ENCODE results near the gene CES4A. TPM values are rescaled to one million over a fixed set of nuclear protein-coding genes. Genes with fewer than 3 reads are reported as not detected.

CES4A gene
- polyA plus RNA-seq, 4 donors = 4.8 to 26.3 (median 10.5) TPM

GRCh38 chr16:67006930-67007658 is 18.7 kb downstream of the CES4A start:
- no peak for DNase-seq
- no peak for FAIRE-seq
- WGBS, 3 donors = 85 to 86% (median 85%) methylated on average over 12 of the region's 12 CpGs

GRCh38 chr16:67009158-67009557 is 20.8 kb downstream of the CES4A start:
- Histone ChIP-seq H3K36me3 (ENCODE audit: control insufficient read depth in 3 of 3, insufficient read depth in 2 of 3, low read depth in 1 of 3, low read length in 3 of 3) (peaks cover 0 to 21% (median 0%) of the 10 kb centered on the region in 3 donors), H3K27me3 (ENCODE audit: control insufficient read depth in 3 of 3, insufficient read depth in 3 of 3, low read length in 3 of 3) (peaks cover 0 to 19% (median 0%) of the 10 kb centered on the region in 3 donors), H3K4me3 (ENCODE audit: low read depth in 1 of 3, low read length in 3 of 3) (no peak overlapping the region), H3K27ac (ENCODE audit: low read depth in 1 of 3, low read length in 2 of 3) (no peak overlapping the region), H3K4me1 (ENCODE audit: control insufficient read depth in 3 of 3, insufficient read depth in 2 of 3, low read depth in 1 of 3, low read length in 2 of 3) (peaks cover 0 to 8% (median 0%) of the 10 kb centered on the region in 3 donors), H3K9me3 (ENCODE audit: control insufficient read depth in 2 of 2, insufficient read depth in 1 of 2, low read depth in 1 of 2, low read length in 1 of 2) (no peaks in the 10 kb centered on the region)
- FAIRE-seq (no peak), DNase-seq (no peak)
- 50 to 70% (median 60%) methylated on average over 1 of the region's 1 CpG for WGBS, 3 donors

More at GRCh38 chr16:67006930-67007658, 18.7 kb downstream of the CES4A start:
- Histone ChIP-seq H3K27ac (ENCODE audit: low read depth in 1 of 3, low read length in 2 of 3) (no peak overlapping the region), H3K27me3 (ENCODE audit: control insufficient read depth in 3 of 3, insufficient read depth in 3 of 3, low read length in 3 of 3) (peaks cover 0 to under 1% (median 0%) of the 10 kb centered on the region in 3 donors), H3K9me3 (ENCODE audit: control insufficient read depth in 2 of 2, insufficient read depth in 1 of 2, low read depth in 1 of 2, low read length in 1 of 2) (no peaks in the 10 kb centered on the region), H3K36me3 (ENCODE audit: control insufficient read depth in 3 of 3, insufficient read depth in 2 of 3, low read depth in 1 of 3, low read length in 3 of 3) (peaks cover 0 to 38% (median 0%) of the 10 kb centered on the region in 3 donors), H3K4me3 (ENCODE audit: low read depth in 1 of 3, low read length in 3 of 3) (no peak overlapping the region), H3K4me1 (ENCODE audit: control insufficient read depth in 3 of 3, insufficient read depth in 2 of 3, low read depth in 1 of 3, low read length in 2 of 3) (no peaks in the 10 kb centered on the region)

GRCh38 chr16:67011274-67011673 is 22.9 kb downstream of the CES4A start:
- Histone ChIP-seq H3K9me3 (ENCODE audit: control insufficient read depth in 2 of 2, insufficient read depth in 1 of 2, low read depth in 1 of 2, low read length in 1 of 2) (no peaks in the 10 kb centered on the region), H3K4me3 (ENCODE audit: low read depth in 1 of 3, low read length in 3 of 3) (no peak overlapping the region), H3K27me3 (ENCODE audit: control insufficient read depth in 3 of 3, insufficient read depth in 3 of 3, low read length in 3 of 3) (peaks cover 0 to 35% (median 2%) of the 10 kb centered on the region in 3 donors), H3K36me3 (ENCODE audit: control insufficient read depth in 3 of 3, insufficient read depth in 2 of 3, low read depth in 1 of 3, low read length in 3 of 3) (peaks cover 0 to 2% (median 0%) of the 10 kb centered on the region in 3 donors), H3K27ac (ENCODE audit: low read depth in 1 of 3, low read length in 2 of 3) (no peak overlapping the region), H3K4me1 (ENCODE audit: control insufficient read depth in 3 of 3, insufficient read depth in 2 of 3, low read depth in 1 of 3, low read length in 2 of 3) (peaks cover 0 to 14% (median 0%) of the 10 kb centered on the region in 3 donors)
- FAIRE-seq (no peak), DNase-seq (no peak)
- WGBS, 3 donors = 87 to 98% (median 91%) methylated on average over 2 of the region's 2 CpGs

GRCh38 chr16:67013233-67013822 is 24.9 kb downstream of the CES4A start:
- H3K36me3 ChIP-seq (ENCODE audit: control insufficient read depth in 3 of 3, insufficient read depth in 2 of 3, low read depth in 1 of 3, low read length in 3 of 3) = no peaks in the 10 kb centered on the region
- H3K27ac ChIP-seq (ENCODE audit: low read depth in 1 of 3, low read length in 2 of 3) = no peak overlapping the region
- H3K4me1 ChIP-seq (ENCODE audit: control insufficient read depth in 3 of 3, insufficient read depth in 2 of 3, low read depth in 1 of 3, low read length in 2 of 3) = peaks cover 0 to 14% (median 0%) of the 10 kb centered on the region in 3 donors
- peak overlapping the region in 2 of 3 donors; percentile 33 to 53 for H3K4me3 ChIP-seq (ENCODE audit: low read depth in 1 of 3, low read length in 3 of 3)
- DNase-seq (peak in 1 of 2 donors; percentile 16), FAIRE-seq (no peak)
- WGBS, 3 donors = 10 to 11% (median 11%) methylated on average over 14 to 21 of the region's 21 CpGs
- H3K9me3 ChIP-seq (ENCODE audit: control insufficient read depth in 2 of 2, insufficient read depth in 1 of 2, low read depth in 1 of 2, low read length in 1 of 2) = no peaks in the 10 kb centered on the region
- peaks cover 0 to 35% (median 2%) of the 10 kb centered on the region in 3 donors for H3K27me3 ChIP-seq (ENCODE audit: control insufficient read depth in 3 of 3, insufficient read depth in 3 of 3, low read length in 3 of 3)

- Histone ChIP-seq H3K36me3 (ENCODE audit: control insufficient read depth in 3 of 3, insufficient read depth in 2 of 3, low read depth in 1 of 3, low read length in 3 of 3) (no peaks in the 10 kb centered on the region), H3K27me3 (ENCODE audit: control insufficient read depth in 3 of 3, insufficient read depth in 3 of 3, low read length in 3 of 3) (peaks cover 0 to 35% (median 2%) of the 10 kb centered on the region in 3 donors), H3K4me1 (ENCODE audit: control insufficient read depth in 3 of 3, insufficient read depth in 2 of 3, low read depth in 1 of 3, low read length in 2 of 3) (peaks cover 0 to 14% (median 0%) of the 10 kb centered on the region in 3 donors), H3K4me3 (ENCODE audit: low read depth in 1 of 3, low read length in 3 of 3) (peak overlapping the region in 2 of 3 donors; percentile 43 to 53), H3K9me3 (ENCODE audit: control insufficient read depth in 2 of 2, insufficient read depth in 1 of 2, low read depth in 1 of 2, low read length in 1 of 2) (no peaks in the 10 kb centered on the region), H3K27ac (ENCODE audit: low read depth in 1 of 3, low read length in 2 of 3) (peak overlapping the region in 1 of 3 donors; percentile 16)
- DNase-seq (peak; percentile 41 to 83), FAIRE-seq (no peak)
- 1 to 2% (median 2%) methylated on average over 40 to 70 of the region's 70 CpGs for WGBS, 3 donors
Measured at GRCh38 chr16:67013823-67014633, 25.6 kb downstream of the CES4A start.

GRCh38 chr16:67014634-67015312 is 26.4 kb downstream of the CES4A start:
- H3K9me3 ChIP-seq (ENCODE audit: control insufficient read depth in 2 of 2, insufficient read depth in 1 of 2, low read depth in 1 of 2, low read length in 1 of 2) = no peaks in the 10 kb centered on the region
- peaks cover 0 to 14% (median 0%) of the 10 kb centered on the region in 3 donors for H3K4me1 ChIP-seq (ENCODE audit: control insufficient read depth in 3 of 3, insufficient read depth in 2 of 3, low read depth in 1 of 3, low read length in 2 of 3)
- no peaks in the 10 kb centered on the region for H3K36me3 ChIP-seq (ENCODE audit: control insufficient read depth in 3 of 3, insufficient read depth in 2 of 3, low read depth in 1 of 3, low read length in 3 of 3)
- FAIRE-seq = no peak
- no peak for DNase-seq
- peak overlapping the region in 2 of 3 donors; percentile 43 to 53 for H3K4me3 ChIP-seq (ENCODE audit: low read depth in 1 of 3, low read length in 3 of 3)
- 55 to 61% (median 60%) methylated on average over 6 of the region's 6 CpGs for WGBS, 3 donors
- peak overlapping the region in 1 of 3 donors; percentile 16 for H3K27ac ChIP-seq (ENCODE audit: low read depth in 1 of 3, low read length in 2 of 3)
- peaks cover 0 to 35% (median 2%) of the 10 kb centered on the region in 3 donors for H3K27me3 ChIP-seq (ENCODE audit: control insufficient read depth in 3 of 3, insufficient read depth in 3 of 3, low read length in 3 of 3)

- no peak overlapping the region for H3K4me3 ChIP-seq (ENCODE audit: low read depth in 1 of 3, low read length in 3 of 3)
- H3K27me3 ChIP-seq (ENCODE audit: control insufficient read depth in 3 of 3, insufficient read depth in 3 of 3, low read length in 3 of 3) = peaks cover 0 to 35% (median 2%) of the 10 kb centered on the region in 3 donors
- no peak overlapping the region for H3K27ac ChIP-seq (ENCODE audit: low read depth in 1 of 3, low read length in 2 of 3)
- no peak for FAIRE-seq
- H3K9me3 ChIP-seq (ENCODE audit: control insufficient read depth in 2 of 2, insufficient read depth in 1 of 2, low read depth in 1 of 2, low read length in 1 of 2) = no peaks in the 10 kb centered on the region
- H3K4me1 ChIP-seq (ENCODE audit: control insufficient read depth in 3 of 3, insufficient read depth in 2 of 3, low read depth in 1 of 3, low read length in 2 of 3) = peaks cover 0 to 14% (median 0%) of the 10 kb centered on the region in 3 donors
- 36 to 75% (median 46%) methylated on average over 9 of the region's 9 CpGs for WGBS, 3 donors
- DNase-seq = peak; percentile 40 to 51
- H3K36me3 ChIP-seq (ENCODE audit: control insufficient read depth in 3 of 3, insufficient read depth in 2 of 3, low read depth in 1 of 3, low read length in 3 of 3) = no peaks in the 10 kb centered on the region
Measured at GRCh38 chr16:67015313-67015731, 26.9 kb downstream of the CES4A start.
